ENCODE measurements around the gene DDIT4. TPM values are rescaled to one million over a fixed set of nuclear protein-coding genes. Genes with fewer than 3 reads are reported as not detected.
A peak's percentile ranks its signal among the peaks of the same experiment; 100 is the strongest.
"Not testable (repeated sequence)": the region's sequence is repeated elsewhere in the genome, so short reads cannot be mapped to it uniquely, and the experiment has no call there.

The DDIT4 gene
- total RNA-seq, 1 donor from 2014 or later = 704 TPM

- no peak for DNase-seq (ENCODE audit: low read depth)
These were observed 21.7 kb downstream of the DDIT4 start for GRCh38 chr10:72295330-72295910.

GRCh38 chr10:72296829-72297280, 23.1 kb downstream of the DDIT4 start:
- DNase-seq (ENCODE audit: low read depth) = not testable (repeated sequence)

GRCh38 chr10:72297281-72297804, 23.6 kb downstream of the DDIT4 start:
- peak; percentile 90 for DNase-seq (ENCODE audit: low read depth)

- DNase-seq (ENCODE audit: low read depth) = peak; percentile 95
These were observed 24.3 kb downstream of the DDIT4 start for GRCh38 chr10:72297805-72298591.

GRCh38 chr10:72298592-72299519, 25.1 kb downstream of the DDIT4 start:
- DNase-seq (ENCODE audit: low read depth) = peak; percentile 71

GRCh38 chr10:72303424-72304128, 29.9 kb downstream of the DDIT4 start:
- DNase-seq (ENCODE audit: low read depth) = no peak

GRCh38 chr10:72306215-72306760, 32.6 kb downstream of the DDIT4 start:
- DNase-seq (ENCODE audit: low read depth) = no peak

- not testable (repeated sequence) for DNase-seq (ENCODE audit: low read depth)
These were observed 34.0 kb downstream of the DDIT4 start for GRCh38 chr10:72307711-72308110.

- peak; percentile 92 for DNase-seq (ENCODE audit: low read depth)
These were observed 34.7 kb downstream of the DDIT4 start for GRCh38 chr10:72308320-72308987.

- no peak for DNase-seq (ENCODE audit: low read depth)
These were observed 35.8 kb downstream of the DDIT4 start for GRCh38 chr10:72309290-72310240.

- DNase-seq (ENCODE audit: low read depth) = peak; percentile 56
These were observed 36.5 kb downstream of the DDIT4 start for GRCh38 chr10:72310241-72310633.

- DNase-seq (ENCODE audit: low read depth) = peak; percentile 55
These were observed 36.9 kb downstream of the DDIT4 start for GRCh38 chr10:72310636-72311035.

- no peak for DNase-seq (ENCODE audit: low read depth)
These were observed 37.9 kb downstream of the DDIT4 start for GRCh38 chr10:72311667-72312066.

- DNase-seq (ENCODE audit: low read depth) = no peak
These were observed 39.2 kb downstream of the DDIT4 start for GRCh38 chr10:72312865-72313391.

- DNase-seq (ENCODE audit: low read depth) = no peak
These were observed 40.5 kb downstream of the DDIT4 start for GRCh38 chr10:72314263-72314662.

- DNase-seq (ENCODE audit: low read depth) = no peak
These were observed 41.3 kb downstream of the DDIT4 start for GRCh38 chr10:72315054-72315453.

GRCh38 chr10:72315611-72316385, 42.1 kb downstream of the DDIT4 start:
- peak; percentile 80 for DNase-seq (ENCODE audit: low read depth)

- no peak for DNase-seq (ENCODE audit: low read depth)
These were observed 42.6 kb downstream of the DDIT4 start for GRCh38 chr10:72316386-72316700.
